Activated T-cell treated with anti-CD3 and anti-CD28 coated beads for 4 hours (primary cell): ENCODE measurements around the gene ACOT12.
A peak's percentile ranks its signal among the peaks of the same experiment; 100 is the strongest.
"Not testable (repeated sequence)": the region's sequence is repeated elsewhere in the genome, so short reads cannot be mapped to it uniquely, and the experiment has no call there.

Source experiments
- DNase-seq: peaks from one replicate; pipeline ENCODE4 v3.0.0-alpha.2; 2020

Gene ACOT12

GRCh38 chr5:81336556-81336955, 57.4 kb downstream of the ACOT12 start:
- DNase-seq: no peak

DNA sequence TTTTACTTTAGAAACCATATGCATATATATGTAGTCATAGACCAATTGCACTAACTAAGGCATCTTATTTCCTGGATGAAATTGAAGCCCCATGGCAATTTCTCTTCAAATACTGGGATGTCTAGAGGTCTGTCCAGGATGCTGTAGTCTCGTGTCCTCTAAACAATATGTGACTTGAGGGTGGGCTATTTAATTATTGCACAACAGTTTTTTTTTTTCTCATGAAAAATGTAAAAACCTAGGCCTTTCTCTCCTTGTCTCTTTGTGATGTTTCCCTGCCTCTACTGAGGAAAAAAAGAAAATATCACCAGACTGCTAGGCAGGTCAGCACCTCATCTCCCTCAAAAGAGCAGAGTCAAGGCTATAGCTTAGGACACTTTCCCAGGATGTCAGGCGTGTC, 58.0 kb downstream of the ACOT12 start:
- no peak for DNase-seq

DNA sequence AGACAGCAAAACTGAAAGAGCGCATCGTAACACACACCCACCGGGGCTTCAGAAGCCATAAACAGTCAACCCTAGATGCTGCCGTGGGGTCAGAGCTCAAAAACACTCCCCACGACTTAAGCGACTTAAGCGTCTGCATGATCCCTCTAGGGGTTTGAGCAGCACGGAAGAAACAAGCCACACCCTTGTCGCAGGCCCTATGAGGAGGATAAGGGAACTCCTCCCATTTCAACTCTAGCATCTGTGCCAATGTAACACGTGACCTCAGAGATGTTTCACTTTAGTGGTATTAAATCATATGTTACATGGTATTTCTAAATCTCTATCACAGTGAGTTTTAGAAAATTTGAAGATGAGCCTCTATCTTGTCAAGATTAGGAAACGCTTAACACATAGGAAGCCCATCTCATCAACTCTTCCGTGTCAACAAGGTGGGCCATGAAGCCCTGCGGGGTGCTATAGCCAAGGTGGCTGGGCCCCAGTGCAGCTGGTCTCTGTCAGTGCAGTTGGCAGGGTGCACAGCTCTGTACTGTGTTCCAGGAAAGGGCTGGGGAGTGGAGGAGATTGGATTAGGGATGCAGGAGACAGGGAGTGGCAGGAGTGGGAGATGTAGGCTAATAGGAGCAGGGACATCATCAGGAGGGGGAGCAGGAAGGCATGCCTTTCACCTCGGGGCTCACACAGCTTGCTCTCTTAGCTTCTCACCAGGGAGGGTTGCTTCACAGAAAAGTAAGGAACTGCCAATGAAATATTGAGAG, 59.5 kb downstream of the ACOT12 start:
- DNase-seq: no peak

DNA sequence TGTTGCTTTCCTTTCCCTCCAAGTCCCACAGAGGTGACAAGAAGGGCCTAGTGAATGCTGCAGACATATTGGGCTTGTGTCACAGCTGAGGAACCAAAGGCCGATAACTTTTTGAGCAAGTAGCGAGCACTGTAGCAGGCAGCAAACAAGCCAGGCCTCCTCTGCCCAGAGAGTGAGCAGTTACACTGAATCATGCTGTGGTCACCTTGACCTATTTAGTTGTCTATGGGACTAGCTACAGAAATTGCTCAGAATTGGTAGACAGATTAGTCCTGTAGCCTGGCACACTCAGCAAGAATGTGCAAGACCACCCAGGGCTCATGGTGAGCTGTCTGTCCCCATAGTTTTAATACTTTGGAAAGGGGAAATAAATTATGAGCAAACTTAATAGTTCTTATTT, 67.4 kb downstream of the ACOT12 start:
- no peak for DNase-seq

DNA sequence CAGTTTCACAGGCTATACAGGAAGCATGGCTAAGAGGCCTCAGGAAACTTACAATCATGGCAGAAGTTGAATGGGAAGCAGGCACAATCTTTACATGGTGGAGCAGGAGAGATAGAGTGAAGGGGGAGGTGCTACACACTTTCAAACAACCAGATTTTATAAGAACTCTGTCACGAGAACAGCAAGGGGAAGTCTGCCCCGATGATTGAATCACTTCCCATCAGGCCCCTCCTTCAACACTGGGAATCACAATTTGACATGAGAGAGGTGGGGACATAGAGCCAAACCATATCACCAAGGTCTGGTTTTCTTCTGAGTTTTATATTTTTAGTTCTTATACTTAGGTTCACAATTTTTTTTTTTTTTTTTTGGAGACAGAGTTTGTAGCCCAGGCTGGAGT, 76.4 kb downstream of the ACOT12 start:
- DNase-seq: no peak

- no peak for DNase-seq
These were observed 77.4 kb downstream of the ACOT12 start for GRCh38 chr5:81316571-81316970.

DNA sequence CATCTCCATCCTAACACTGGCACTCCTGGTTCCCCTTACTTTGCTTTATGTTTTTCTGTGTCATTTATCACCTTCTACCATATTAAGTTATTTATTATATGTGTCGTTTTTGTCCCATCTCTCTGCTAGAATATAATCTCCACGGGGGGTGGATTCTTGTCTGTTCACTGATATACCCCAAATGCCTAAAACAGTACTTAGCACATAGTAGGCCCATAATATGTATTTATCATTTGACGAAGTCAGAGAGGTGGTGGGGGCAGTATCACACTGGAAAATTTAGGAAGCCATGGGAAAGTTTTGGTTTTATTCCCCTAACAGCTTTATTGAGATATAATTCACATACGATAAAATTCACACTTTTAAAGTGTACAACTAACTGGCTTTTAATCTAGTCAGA, 78.1 kb downstream of the ACOT12 start:
- DNase-seq: no peak

- no peak for DNase-seq
These were observed 78.6 kb downstream of the ACOT12 start for GRCh38 chr5:81315336-81315735.

DNA sequence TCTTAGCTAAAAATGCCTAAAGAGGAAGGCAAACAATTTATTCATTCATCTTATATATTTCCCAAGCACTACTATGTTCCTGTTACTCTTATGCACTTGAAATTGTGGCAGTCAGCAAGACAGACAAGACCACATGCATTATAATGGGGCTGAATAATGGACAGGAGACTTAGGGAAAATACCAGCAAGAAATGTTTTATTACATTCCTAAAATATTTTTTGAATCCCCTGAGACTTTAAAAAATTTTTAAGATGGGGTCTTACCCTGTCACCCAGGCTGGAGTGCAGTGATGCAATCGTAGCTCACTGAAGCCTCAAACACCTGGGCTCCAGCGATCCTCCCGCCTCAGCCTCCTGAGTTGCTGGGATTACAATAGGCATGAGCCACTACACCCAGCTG, 79.4 kb downstream of the ACOT12 start:
- no peak for DNase-seq

- DNase-seq: no peak
These were observed 80.2 kb downstream of the ACOT12 start for GRCh38 chr5:81313686-81314085.

DNA sequence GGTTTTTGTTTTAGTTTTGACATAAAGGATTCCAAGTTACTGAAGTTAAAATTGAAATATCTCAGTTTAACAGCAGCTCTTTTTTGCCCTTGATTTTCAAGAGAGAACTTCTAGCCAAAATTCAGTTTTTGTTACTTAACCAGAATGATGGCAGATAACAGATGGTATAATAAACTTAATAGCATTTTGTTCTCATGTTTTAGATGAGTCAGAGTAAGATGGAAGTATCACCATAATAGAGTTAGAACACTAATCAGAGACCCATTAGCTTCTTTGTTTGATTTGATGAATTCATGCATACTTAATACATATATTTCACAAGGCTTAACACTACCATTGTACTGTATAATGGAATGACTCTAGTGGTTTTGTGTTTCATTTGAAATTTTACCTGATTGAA, 80.7 kb downstream of the ACOT12 start:
- DNase-seq: no peak

- DNase-seq: no peak
These were observed 83.4 kb downstream of the ACOT12 start for GRCh38 chr5:81310402-81311063.

GRCh38 chr5:81308836-81309235, 85.1 kb downstream of the ACOT12 start:
- DNase-seq: no peak

DNA sequence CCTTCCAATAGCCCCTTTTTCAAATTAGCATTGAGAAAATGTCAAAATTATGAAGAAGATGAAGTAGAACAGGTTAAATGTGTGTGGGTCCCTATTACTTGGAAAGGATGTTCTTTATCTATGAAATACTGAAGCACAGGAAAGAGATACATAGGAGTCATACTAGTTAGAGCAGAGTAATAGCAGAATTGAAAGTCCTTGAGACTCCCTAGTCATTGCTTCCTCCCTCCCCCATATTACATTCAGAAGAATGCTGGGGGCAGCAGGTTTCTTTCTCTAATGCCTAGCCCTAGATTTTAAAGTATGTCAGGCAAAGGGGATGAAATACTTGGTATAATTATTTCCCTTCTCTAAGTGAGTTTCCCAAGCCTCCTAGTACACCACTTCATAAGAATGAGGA, 88.1 kb downstream of the ACOT12 start:
- DNase-seq: no peak

- no peak for DNase-seq
These were observed 90.4 kb downstream of the ACOT12 start for GRCh38 chr5:81303563-81303962.

DNA sequence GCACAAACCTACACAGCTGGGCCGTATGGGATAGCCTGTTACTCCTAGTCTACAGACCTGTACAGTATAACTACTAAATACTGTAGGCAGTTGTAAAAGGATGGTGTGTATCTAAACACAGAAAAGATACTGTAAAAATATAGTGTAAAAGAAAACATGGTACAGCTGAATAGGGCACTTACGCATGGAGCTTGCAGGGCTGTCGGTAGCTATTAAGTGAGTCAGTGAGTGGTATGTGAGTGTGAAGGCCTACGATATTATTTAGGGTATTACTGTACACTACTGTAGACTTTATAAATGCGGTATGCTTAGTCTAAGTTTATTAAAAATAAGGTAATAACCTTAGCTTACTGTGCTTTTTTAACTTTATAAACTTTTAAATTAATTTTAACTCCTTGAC, 91.3 kb downstream of the ACOT12 start:
- no peak for DNase-seq

- peak; percentile 87 for DNase-seq
These were observed 92.5 kb downstream of the ACOT12 start, which contains the start of gene ZCCHC9 for GRCh38 chr5:81301271-81302015. TSS of gene ZCCHC9 (plus strand) at chr5:81301587. CDS start at chr5:81304758, 3,171 bp downstream.

- DNase-seq: no peak
These were observed 93.0 kb downstream of the ACOT12 start for GRCh38 chr5:81300921-81301270.

- no peak for DNase-seq
These were observed 96.4 kb downstream of the ACOT12 start for GRCh38 chr5:81297531-81297930.

- DNase-seq: not testable (repeated sequence)
These were observed 99.9 kb downstream of the ACOT12 start for GRCh38 chr5:81294021-81294420.

DNA sequence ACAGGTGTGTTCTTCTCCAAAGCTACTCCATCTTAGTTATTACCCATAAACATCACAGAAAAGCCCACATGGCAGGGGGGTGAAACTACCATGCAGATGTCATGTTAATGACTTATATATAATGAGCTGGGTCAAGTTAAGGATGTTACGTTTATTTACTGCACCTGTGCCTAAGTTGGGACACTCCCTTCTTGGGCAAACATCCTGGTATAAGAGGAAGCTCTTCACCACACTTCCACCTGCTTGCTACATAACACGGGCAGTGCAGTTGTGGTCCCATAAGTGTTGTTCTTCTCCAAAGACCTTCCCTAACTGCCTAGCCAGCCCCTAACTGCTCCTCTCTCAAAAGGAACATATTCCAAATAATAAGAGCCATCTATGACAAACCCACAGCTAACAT, 101.8 kb downstream of the ACOT12 start:
- no peak for DNase-seq

DNA sequence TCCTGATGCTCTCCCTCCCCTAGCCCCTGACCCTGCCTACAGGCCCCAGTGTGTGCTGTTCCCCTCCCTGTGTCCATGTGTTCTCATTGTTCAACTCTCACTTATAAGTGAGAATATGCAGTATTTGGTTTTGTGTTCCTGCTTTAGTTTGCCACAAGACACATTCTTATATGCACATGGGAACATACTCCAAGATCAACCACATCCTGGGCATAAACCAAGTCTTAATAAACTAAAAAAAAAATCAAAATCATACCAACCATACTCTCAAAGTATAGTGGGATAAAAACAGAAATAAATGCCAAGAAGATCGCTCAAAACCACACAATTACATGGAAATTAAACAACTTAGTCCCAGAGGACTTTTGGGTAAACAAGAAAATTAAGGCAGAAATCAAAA, 103.8 kb downstream of the ACOT12 start:
- no peak for DNase-seq

- DNase-seq: no peak
These were observed 105.9 kb downstream of the ACOT12 start for GRCh38 chr5:81288021-81288433.

- DNase-seq: no peak
These were observed 107.8 kb downstream of the ACOT12 start for GRCh38 chr5:81286059-81286617.
